Testis (tissue), 2 donors: ENCODE data around the gene LCOR.

Source experiments
- CTCF ChIP-seq, 3 experiments: fragments of 450-650 bp in 2 of 3; fragments of 200-600 bp in 1 of 3; sonication (generic) in 1 of 3; IDR thresholded peaks; one replicate each; pipeline ENCODE4 v1.5.1; 2016 to 2019; ENCODE audit warnings: antibody characterized with exemption in 3 of 3, mild to moderate bottlenecking in 2 of 3, moderate library complexity in 1 of 3
- POLR2A ChIP-seq: fragments of 450-650 bp; IDR thresholded peaks from one replicate; pipeline ENCODE4 v1.6.1; 2017; ENCODE audit warnings: antibody characterized with exemption, mild to moderate bottlenecking, moderate library complexity

- no peak for TF ChIP-seq CTCF (IDR thresholded peaks at IDR 0.05)
- no peak for TF ChIP-seq POLR2A
Observed at GRCh38 chr10:97023401-97024167, 191.5 kb downstream of the LCOR start.
